NCI-H446 treated with DMSO at 0.1 percent for 48 hours (cell line): Measurements from ENCODE around the gene ATF6B.
"Not testable (repeated sequence)": the region's sequence is repeated elsewhere in the genome, so short reads cannot be mapped to it uniquely, and the experiment has no call there.

Experiments used
- DNase-seq: peaks from one replicate; lab custom pipeline; 2025; lab: John Stamatoyannopoulos, UW

ATF6B gene

DNA sequence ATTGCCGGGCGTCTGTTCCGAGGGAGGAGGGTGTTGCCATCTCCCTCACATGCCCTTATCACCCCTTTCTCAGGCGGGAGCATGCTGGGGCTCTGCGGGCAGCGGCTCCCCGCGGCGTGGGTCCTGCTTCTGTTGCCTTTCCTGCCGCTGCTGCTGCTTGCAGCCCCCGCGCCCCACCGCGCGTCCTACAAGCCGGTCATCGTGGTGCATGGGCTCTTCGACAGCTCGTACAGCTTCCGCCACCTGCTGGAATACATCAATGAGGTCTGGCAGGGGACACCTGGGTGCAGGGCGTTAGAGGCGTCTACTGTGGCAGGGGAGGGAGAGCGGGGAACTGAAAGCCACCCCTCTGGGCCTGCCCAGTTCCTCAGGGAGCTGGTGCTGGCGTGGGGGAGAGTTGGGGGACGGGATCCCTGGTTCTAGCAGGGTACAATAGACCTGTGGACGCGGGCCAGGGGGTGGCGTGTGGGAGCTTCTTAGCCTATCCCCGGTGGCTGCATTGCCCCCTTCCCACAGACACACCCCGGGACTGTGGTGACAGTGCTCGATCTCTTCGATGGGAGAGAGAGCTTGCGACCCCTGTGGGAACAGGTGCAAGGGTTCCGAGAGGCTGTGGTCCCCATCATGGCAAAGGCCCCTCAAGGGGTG is 26.6 kb upstream of the ATF6B start:
- DNase-seq = peak; percentile 13

DNA sequence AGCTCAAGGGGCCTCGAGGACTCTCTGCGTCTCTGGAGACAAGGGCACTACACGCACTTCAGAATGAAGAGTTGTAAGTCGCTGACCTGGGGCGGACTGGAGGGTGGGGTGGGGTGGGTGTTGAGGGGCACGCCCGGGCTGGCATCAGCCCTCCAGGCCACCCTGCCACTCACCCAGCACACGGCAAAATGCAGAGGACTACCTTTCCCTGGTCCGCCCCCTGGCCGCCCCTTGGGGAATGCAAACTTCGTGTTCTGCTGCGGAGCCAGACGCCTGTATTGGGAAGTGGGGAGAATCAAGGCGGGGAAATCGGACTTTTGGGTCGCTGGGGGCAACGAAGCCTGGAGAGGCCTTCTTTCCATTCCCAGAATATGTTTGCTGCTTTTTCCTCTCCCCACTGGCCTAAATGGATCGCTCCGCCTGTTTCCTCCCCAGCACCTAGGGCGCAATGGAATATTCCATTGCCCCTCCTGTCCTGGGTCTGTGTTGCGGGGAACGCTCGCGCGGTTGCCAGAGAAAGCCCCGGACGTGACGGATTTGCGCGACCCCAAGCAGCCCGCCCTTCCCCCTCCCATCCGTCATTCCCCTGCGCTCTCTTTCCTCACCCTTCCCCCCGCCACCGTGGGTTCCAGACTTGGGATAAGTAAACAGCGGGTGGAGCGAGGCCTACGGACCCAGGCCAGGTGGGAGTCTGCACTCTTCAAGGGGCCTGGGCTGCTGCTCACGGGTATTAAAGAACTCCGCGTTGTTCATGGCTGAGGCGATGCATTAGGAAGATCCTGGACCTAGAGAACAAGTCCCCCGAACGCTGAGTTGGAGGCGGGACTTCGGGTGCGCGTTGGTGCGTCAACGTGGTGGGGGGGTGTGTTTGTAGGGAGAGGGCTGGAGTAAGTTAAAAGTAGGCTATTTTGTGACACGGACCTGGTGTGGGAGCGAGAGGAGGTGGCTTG is 25.8 kb upstream of the ATF6B start, which contains the start of gene PPT2:
PPT2 (plus strand) TSS at position 578 of the 950 bp plus-strand sequence. CDS start 454 bp downstream, outside the sequence.
- DNase-seq = peak; percentile 84

DNA sequence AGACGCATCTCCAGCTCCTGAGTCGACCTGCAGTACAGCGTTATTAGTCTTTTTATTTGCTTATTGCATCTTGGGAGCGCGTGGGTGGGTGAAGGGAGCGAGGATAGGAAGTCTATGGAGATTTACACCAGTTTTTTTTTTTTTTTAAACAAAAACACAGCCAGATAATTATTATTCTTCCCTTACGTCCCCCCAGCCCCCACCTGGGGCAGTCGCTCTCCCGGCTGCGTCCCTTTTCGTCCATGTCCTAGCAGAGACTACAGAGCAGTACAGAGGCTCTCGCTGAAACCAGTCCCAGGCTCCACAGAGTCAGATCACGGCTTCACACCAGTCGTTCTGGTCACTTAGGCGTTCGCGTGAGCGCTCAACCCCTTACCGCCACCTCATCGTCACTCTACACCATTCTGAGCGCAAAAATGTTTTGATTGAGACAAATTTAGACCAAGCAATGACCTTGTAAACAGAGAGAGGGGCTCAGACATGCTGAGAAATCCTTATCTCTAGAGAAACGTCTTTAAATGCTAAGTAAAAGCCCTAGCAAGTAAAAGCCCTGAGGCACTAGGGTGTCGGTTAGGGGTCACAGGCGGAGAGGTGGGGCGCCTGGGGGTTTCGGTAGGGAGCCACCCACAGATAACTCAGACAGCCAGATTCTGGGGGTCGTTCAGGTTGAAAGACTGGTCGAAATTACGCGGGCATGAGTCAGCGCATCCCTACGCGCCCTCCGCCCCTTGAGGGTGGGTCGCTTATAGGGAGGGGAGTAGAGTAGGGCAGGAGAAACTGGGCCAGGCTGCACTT is 24.9 kb upstream of the ATF6B start:
- no peak for DNase-seq

DNA sequence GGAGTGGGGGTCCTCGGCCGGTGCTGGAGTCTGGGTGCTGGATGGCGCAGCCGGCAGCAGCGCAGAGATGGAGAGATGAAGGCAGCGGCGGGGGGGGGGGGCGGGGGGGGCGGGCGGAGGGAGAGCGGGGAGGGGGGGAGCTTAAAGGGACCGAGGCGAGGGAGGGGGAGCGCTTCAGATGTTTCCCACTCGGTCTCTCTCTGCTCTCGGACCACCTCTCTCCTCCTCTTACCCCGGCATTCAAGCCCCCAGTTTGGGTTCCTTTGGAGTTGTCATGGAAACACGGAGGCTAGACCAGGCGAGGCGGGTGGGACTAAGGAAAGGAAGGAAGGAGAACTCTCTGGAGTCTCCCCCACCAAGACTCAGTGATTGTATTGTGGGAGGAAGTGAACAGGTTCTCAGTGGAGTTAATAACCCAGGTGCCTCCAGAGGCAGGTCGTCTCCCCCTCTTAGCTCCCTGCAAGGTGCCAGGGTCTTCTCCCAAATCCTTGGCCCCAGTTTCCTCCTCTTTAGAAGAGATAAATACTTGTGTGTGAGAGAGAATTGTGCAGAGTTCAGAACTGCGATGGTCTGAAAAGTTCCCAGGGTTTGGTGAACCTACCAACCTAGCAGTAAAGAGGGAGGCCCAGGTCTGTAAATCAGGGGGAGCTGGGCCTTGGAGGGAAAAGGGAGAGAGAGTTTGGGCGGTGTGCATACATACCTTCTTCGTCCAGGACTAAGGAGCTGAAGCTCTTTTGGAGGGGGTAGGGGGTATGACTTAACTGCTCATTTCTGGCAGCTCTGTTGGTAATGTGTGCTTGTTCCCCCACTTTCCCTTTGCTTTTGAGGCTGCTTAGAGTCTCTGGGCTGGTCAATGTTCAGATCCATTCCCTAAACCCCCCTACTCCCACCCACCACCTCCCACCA is 24.1 kb upstream of the ATF6B start, which contains the start of gene PRRT1:
PRRT1 (minus strand) TSS at position 77 of the 906 bp plus-strand sequence. CDS start 112 bp downstream, outside the sequence.
- no peak for DNase-seq

DNA sequence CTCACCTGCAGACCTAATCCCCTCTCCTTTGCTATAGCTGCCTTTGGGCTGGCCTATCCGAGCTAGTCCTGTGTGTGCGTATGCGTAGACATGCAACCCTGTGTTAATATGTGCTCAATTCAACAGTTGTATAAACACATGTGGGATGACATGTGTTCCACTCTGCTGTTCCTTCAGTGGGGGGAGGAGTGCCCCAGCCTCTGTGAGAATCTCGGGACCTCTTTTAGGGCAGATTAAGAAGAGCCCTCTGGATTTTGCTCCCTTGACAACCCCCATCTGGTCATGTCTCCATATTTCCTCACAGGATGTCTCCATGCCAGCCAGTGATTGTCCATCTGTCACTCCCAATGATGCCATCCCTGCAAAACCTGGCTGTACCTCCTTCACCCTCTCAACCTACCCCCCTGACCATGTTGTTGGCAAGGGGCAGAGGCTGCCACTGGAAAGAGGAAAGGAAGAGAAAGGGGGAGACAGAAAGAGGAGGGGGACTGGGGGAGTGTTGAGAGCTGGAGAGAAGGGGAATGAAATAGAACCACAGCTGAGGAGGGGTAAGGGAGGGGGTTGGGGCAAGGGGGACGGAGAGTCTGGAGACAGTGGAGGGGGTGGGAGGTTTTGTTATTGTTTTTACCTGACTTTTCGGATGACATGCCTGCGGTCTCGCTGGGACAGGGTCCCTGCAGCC is 23.3 kb upstream of the ATF6B start:
- DNase-seq = peak; percentile 49

DNA sequence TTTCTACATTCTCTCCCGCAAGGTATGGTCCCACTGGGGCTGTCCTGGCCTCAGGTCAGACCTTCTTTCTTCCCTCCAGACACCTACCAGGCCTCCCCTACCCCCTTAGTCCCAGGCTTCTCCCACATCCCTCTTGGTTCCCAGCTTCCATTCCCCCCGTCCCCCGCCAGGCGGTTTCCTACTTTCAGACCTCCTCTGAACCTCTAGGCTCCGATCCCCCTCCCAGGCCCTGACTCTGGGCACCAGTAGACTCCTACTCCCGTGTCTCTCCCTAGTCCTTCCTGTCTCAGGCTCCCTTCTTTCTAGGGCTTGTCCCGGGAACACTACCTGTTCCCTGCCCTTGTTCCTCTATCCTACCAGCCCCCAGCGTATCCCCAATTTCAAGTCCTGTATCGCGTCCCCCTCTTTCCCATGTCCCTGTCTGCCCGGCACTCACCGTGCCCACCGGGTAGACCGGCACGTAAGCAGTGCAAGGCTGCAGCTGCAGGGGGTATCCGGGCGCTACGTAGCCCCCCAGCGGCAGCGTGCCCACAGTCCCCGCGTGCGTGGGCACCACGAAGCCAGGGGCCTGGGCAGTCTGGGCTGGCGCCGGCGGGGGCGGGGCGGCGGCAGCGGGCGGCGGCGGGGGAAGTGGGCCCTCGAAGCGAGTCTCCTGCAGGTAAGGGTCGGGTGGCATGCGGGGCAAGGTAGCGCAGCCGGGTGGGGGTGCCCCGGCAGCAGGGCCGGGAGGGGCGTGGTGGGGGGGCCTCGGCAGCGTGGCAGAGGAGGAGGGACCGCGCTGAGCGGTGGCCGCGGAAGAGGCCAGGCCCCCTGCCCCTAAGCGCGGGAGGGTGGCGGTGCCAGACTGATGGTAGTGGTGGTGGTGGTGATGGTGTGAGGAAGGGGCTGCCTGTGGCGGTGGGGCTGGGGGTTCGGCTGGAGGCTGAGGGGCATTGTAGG is 22.2 kb upstream of the ATF6B start:
- no peak for DNase-seq

DNA sequence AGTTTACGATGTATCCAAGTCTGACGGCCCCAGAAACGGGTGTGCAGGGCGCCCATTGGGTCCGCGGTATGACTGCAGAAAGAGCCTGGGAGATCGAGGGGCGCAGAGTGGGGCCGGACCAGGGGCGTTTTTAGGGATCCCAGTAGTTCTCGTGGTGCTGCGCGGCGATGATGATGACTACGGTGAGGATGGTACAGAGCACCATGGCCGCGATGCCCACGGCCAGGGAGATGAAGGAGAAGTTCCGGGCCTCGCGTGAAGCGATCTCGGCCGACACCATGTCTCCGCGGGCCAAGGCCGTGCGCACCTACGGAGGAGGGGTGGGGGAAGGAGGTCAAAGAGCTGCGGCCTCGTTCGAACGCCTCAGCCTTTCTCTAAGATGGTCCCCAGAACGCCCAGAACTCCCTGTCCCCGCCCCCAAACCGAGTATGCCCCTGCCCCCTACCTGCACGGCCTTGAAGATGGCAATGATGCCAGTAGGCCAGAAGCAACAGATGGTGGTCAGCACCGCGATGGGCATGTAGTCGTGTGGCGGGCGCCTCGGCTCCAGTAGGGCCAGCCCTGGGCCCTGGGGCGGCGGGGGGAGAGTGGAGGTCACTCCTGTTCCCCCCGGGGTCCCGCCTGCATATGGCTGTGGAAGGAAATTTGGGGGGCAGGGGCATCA is 21.2 kb upstream of the ATF6B start:
- no peak for DNase-seq

DNA sequence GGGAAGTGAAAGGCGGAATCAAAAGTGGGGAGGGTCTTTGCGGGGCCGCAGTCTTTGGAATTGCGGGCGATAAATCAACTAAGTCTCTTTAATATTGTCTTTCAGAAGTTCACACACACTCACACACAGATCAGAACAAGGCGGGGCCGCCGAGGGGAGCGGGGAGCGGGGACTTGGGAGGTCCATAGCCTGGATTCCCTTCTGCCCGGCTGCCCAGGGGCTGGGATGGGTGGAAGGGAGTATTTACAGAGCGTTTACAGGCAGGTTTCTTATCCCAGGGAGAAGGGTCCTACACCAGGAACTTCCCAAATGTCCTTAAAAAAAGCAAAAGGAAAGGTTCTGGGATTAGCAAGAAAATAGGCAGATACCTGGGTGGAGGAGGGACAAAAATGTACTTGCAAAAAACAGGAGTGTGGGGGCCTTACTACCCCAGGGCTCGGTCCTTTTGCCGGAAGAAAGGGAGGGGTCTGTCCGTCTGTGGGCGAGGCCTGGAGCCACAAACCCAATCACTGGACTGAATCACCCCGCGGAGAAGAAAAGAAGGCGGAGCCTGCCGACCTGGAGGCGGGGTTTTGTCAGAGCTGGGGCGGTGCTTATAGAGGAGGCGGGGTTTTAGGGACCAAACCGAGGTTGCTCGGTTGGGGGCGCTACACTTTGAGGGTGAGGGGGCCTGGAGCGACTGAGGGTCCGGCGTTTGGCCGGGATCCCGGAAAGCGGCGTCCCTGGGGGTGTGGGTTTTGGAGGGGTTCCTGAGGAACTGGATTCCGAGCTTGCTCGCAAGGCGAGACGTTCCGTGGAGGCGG is 20.4 kb upstream of the ATF6B start:
- no peak for DNase-seq

DNA sequence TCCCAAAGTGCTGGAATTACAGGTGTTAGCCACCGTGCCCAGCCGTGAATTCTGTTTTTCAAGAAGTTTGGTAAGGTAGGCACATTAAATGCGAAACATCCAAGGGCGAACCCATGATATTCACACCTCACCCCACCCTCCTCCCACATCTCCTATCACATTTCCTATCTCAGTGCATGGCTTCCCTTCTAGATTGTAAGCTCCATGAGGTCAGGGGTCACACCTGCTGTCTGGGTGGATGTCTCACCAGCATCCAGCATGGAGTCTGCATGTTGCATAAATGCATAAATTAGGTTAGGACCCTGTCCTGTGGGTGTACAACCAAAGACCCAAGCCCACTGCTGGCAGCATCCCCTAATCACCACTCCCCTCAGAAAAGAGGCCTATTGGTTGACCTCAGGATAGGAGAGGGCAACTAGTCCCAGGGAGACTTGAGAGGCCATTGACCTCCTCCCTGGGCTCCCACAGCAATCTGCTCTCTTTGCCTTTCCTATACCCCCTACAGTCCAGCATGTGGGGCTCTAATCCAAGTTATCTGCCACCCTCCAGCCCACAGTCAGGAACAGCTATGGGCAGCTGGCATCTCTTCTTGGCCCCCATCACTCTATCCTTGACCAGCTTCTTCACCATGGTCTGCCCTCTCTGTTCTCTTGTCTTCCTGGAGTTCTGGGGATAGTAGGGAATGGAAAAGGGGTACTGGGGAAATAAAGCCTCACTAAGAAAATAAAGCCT is 19.5 kb upstream of the ATF6B start:
- DNase-seq = no peak

DNA sequence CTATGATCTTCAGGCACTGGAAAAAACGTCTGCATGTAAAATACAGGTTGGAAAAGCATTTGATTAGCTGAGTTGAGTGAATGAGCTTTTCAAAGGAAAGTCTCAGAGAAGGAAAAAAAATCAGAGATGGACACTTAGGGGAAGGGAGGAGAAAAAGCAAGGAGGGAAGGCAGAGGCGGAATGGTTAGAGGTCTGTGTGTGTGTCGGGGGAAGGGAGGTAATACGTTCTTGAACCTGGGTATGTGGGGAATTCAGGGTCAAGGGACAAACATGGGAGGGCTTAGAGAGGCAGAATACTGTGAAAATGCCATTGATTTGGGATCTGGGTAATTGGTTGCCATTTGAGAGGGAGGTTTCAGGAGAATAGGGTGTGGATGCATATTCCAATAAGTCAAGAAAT is 18.6 kb upstream of the ATF6B start:
- DNase-seq = no peak

DNA sequence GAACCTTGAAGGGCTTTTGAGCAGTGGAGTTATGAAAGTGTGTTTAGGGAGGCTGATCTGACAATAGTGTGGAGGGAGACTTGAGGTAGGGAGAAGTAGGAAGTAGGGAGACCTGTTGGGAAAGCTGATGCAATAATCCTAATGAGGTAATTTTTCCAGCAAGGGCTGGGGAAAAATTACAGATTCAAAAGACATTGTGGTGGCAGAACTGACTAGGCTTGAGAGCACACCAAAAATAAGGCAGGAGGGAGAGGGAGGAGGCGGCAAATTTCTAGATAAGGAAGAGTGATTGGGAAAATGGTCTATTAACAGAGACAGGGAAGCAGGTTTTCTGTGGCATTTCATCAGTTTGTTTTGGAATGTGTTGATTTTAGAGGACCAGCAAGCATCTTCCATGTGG is 18.2 kb upstream of the ATF6B start:
- no peak for DNase-seq

DNA sequence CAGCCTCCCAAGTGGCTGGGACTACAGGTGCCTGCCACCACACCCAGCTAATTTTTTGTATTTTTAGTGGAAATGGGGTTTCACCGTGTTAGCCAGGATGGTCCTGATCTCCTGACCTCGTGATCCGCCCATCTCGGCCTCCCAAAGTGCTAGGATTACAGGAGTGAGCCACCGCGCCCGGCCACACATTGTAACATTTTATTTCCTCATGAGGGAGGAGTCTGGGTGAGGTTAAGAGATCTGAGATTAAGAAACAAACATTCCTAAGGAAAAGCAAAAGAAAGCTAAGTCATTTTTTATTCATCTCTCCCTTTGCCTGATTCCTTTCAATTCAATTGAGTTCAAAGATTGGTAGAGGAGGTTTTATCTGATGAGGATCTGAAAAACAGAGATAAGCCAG is 16.2 kb upstream of the ATF6B start:
- DNase-seq = not testable (repeated sequence)

DNA sequence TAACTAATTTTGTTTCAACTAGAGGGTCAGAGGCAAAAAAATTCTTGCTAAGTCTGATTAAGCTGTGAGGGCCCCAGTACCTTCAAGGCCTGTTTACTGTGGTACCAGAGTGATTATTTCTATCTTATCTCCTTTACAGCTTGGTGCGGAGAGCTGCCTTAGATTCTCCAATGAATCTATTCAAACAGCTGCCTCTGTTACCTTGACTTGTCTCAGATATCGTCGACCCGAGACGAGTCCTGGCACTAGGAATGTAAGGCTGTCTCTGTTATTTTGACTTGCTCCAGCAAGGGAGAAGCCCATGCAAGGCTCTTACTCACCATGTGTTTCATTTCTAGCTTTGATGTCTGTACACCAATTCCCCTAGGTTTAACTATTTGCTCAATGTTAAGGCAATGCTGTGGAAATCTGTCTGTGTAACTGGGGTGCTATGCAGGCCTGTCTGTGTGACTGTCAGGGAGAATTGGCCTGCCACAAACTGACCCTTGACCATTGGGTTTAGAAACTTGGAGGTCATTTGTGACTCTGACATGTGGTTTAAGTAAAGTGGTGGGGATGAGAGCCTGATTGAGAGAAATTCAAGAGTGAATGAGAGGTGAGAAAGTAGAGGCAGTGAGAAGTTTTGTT is 12.5 kb upstream of the ATF6B start:
- no peak for DNase-seq

DNA sequence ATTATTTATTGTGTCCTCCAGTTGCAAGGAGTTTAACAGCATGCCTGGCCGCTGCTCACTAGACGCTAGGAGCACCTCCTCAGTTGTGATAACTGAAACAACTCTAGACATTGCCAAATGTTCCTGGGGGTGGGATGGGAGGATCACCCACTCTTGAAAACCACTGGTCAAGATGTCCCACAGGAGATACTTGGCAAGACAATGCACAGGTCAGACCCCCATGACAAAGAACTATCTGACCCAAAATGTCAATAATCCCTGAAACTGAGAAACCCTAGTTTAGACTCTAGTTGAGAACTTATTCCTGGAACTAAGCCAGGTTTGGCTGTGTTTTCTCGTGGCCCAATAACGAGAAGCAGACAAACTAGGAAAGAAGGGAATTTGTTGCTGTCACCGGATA is 11.5 kb upstream of the ATF6B start:
- DNase-seq = no peak

DNA sequence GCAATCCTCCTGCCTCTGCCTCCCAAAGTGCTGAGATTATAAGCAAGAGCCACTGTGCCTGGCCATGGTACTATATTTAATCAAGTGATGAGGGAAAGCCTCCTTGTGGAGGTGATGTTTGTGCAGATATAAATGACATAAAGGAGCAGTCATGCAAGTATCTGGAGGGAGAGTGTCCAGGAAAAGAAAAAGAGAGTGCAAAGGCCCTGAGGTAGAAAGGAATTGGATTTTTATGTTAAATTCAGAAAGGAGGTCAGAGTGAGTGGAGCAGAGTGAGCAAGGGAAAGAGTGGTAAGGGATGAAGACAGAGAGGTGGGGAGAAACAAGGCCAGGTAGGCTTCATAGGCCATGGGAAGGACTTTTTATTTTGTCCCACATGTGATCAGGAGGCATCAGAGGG is 9.4 kb upstream of the ATF6B start:
- DNase-seq = no peak

DNA sequence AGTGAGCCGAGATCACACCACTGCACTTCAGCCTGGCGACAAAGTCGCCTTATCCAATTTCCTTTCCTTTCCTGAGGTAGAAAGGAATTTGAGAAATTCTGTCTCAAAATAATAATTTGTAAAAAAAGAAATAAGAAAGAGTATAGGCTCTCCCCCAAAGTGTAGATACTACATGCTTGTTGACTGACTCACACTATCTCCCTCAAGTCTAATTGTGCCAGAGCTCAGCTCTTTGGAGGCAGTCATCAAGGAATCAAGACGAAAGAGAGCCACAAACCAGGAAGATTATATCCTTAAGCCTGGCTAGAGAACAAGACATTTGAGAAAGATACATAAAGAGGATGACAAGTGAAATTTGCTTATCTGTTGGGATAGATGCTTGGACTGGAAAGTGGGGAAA is 5.7 kb upstream of the ATF6B start:
- no peak for DNase-seq

DNA sequence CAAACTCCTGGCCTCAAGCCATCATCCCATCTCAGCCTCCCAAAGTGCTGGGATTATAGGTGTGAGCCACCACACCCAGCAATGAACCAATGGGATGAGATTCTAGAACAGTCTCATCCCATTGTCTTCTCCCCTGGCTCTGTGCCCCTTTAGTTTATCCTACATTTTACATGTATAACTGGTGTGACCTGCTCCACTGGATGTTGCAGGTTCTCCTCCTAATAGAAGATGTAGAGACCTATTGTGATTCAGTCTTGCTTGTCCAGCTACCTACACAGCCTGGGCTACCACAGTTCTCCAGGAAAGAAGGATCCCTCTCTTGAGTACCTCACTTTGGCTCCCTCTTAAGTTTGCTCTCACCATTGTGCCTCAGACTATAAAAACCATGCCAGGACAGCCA is 4.1 kb upstream of the ATF6B start:
- no peak for DNase-seq
